OCI-LY1 (cell line): ENCODE data around the gene CLEC19A.

Experiments used
- H2AFZ ChIP-seq: fragments of 200-600 bp; sonication (generic), shearing (Covaris generic); 2 replicates; pipeline ENCODE4 v1.6.0; 2014; ENCODE audit warnings: antibody characterized with exemption, mild to moderate bottlenecking, low read length
- H3F3A ChIP-seq: fragments of 200-600 bp; sonication (generic), shearing (Covaris generic); 2 replicates; pipeline ENCODE4 v1.6.0; 2014; ENCODE audit warnings: mild to moderate bottlenecking, antibody characterized with exemption, low read length, moderate library complexity; ENCODE audit not compliant: insufficient read depth
- H3K27ac ChIP-seq: fragments of 200-600 bp; sonication (generic); 2 replicates; pipeline ENCODE4 v1.5.1; 2014; ENCODE audit warnings: low read length, mixed run types, mild to moderate bottlenecking, low read depth; ENCODE audit not compliant: poor library complexity, severe bottlenecking
- H3K27me3 ChIP-seq: fragments of 200-600 bp; sonication (generic); 2 replicates; pipeline ENCODE4 v1.6.0; 2014; ENCODE audit warnings: antibody characterized with exemption, mild to moderate bottlenecking, low read length, moderate library complexity; ENCODE audit not compliant: insufficient read depth
- H3K36me3 ChIP-seq: fragments of 200-600 bp; sonication (generic); 2 replicates; pipeline ENCODE4 v1.6.1; 2014; ENCODE audit warnings: mild to moderate bottlenecking, antibody characterized with exemption, low read length, moderate library complexity, mixed read lengths; ENCODE audit not compliant: insufficient read depth
- H3K4me1 ChIP-seq: fragments of 200-600 bp; sonication (generic); 2 replicates; pipeline ENCODE4 v1.5.1; 2014; ENCODE audit warnings: mild to moderate bottlenecking, low read length, moderate library complexity; ENCODE audit not compliant: insufficient read depth, severe bottlenecking
- H3K4me2 ChIP-seq: fragments of 200-600 bp; sonication (generic), shearing (Covaris generic); 2 replicates; pipeline ENCODE4 v1.6.1; 2014; ENCODE audit warnings: low read length
- H3K4me3 ChIP-seq: fragments of 200-600 bp; sonication (generic); 2 replicates; pipeline ENCODE4 v1.5.1; 2014; ENCODE audit warnings: low read length, low read depth, mild to moderate bottlenecking, mixed read lengths; ENCODE audit not compliant: poor library complexity, severe bottlenecking
- H3K79me2 ChIP-seq: fragments of 200-600 bp; shearing (Covaris generic); 2 replicates; pipeline ENCODE4 v1.6.1; 2016; ENCODE audit warnings: mixed run types, low read length, mixed read lengths; ENCODE audit not compliant: insufficient read depth
- H3K9ac ChIP-seq: fragments of 200-600 bp; sonication (generic), shearing (Covaris generic); 2 replicates; pipeline ENCODE4 v1.6.1; 2014; ENCODE audit warnings: mild to moderate bottlenecking, low read length, mixed read lengths
- H3K9me2 ChIP-seq: fragments of 200-600 bp; sonication (generic), shearing (Covaris generic); 2 replicates; pipeline ENCODE4 v1.6.1; 2014; ENCODE audit warnings: low read depth, mild to moderate bottlenecking, low read length, mixed read lengths
- H3K9me3 ChIP-seq: fragments of 200-600 bp; shearing (Covaris generic); 2 replicates; pipeline ENCODE4 v1.6.1; 2014; ENCODE audit warnings: low read length, mixed read lengths
- H4K20me1 ChIP-seq: fragments of 200-600 bp; sonication (generic), shearing (Covaris generic); 2 replicates; pipeline ENCODE4 v1.6.0; 2016; ENCODE audit warnings: mild to moderate bottlenecking, low read length; ENCODE audit not compliant: insufficient read depth
- CTCF ChIP-seq: fragments of 200-600 bp; sonication (generic), shearing (Covaris generic); IDR thresholded peaks from 2 replicates; pipeline ENCODE4 v1.5.1; 2017; ENCODE audit warnings: mild to moderate bottlenecking, antibody characterized with exemption, low read length, moderate library complexity, mixed read lengths
- EZH2 ChIP-seq: fragments of 200-600 bp; sonication (generic), shearing (Covaris generic); IDR thresholded peaks from 2 replicates; pipeline ENCODE4 v1.8.0; 2017; ENCODE audit warnings: borderline replicate concordance, mixed run types, mild to moderate bottlenecking, antibody characterized with exemption, low read length, moderate library complexity, mixed read lengths

The CLEC19A gene

GRCh38 chr16:19308392-19308791, 22.9 kb downstream of the CLEC19A start:
- Histone ChIP-seq H3K79me2 (no peaks in the 10 kb centered on the region), H3K4me2 (no peak overlapping the region), H3F3A (no peaks in the 10 kb centered on the region), H3K9me3 (no peaks in the 10 kb centered on the region), H3K9me2 (no peaks in the 10 kb centered on the region), H3K27me3 (no peaks in the 10 kb centered on the region), H3K36me3 (no peaks in the 10 kb centered on the region), H3K4me1 (no peaks in the 10 kb centered on the region), H3K9ac (no peak overlapping the region), H3K4me3 (no peak overlapping the region), H4K20me1 (no peaks in the 10 kb centered on the region), H3K27ac (no peak overlapping the region), H2AFZ (no peak overlapping the region)
- TF ChIP-seq CTCF (no peak), EZH2 (no peak)

GRCh38 chr16:19309178-19309577, 23.6 kb downstream of the CLEC19A start:
- H3K27ac ChIP-seq: no peak overlapping the region

GRCh38 chr16:19314718-19315425, 29.3 kb downstream of the CLEC19A start:
- Histone ChIP-seq H2AFZ (no peak overlapping the region), H3K9me2 (no peaks in the 10 kb centered on the region), H3K79me2 (no peaks in the 10 kb centered on the region), H3K27ac (no peak overlapping the region), H3K27me3 (no peaks in the 10 kb centered on the region), H3K36me3 (no peaks in the 10 kb centered on the region), H4K20me1 (no peaks in the 10 kb centered on the region), H3K9me3 (no peaks in the 10 kb centered on the region), H3K4me3 (no peak overlapping the region), H3F3A (no peaks in the 10 kb centered on the region), H3K4me1 (no peaks in the 10 kb centered on the region), H3K9ac (no peak overlapping the region), H3K4me2 (no peak overlapping the region)
- TF ChIP-seq EZH2: no peak
- no peak for TF ChIP-seq CTCF

More at GRCh38 chr16:19309178-19309577, 23.6 kb downstream of the CLEC19A start:
- no peaks in the 10 kb centered on the region for H3K27me3 ChIP-seq
- no peak overlapping the region for H2AFZ ChIP-seq
- H3K36me3 ChIP-seq: no peaks in the 10 kb centered on the region
- H3K4me3 ChIP-seq: no peak overlapping the region
- no peaks in the 10 kb centered on the region for H3K79me2 ChIP-seq
- TF ChIP-seq EZH2 (no peak), CTCF (no peak)
- no peak overlapping the region for H3K9ac ChIP-seq
- H4K20me1 ChIP-seq: no peaks in the 10 kb centered on the region
- H3K9me2 ChIP-seq: no peaks in the 10 kb centered on the region
- H3K4me1 ChIP-seq: no peaks in the 10 kb centered on the region
- H3K4me2 ChIP-seq: no peak overlapping the region
- H3K9me3 ChIP-seq: no peaks in the 10 kb centered on the region
- H3F3A ChIP-seq: no peaks in the 10 kb centered on the region
